HepG2 (cell line): ENCODE data around the gene ORM1.
"Not testable (repeated sequence)": the region's sequence is repeated elsewhere in the genome, so short reads cannot be mapped to it uniquely, and the experiment has no call there.

Experiments used
- CBFB ChIP-seq: sonication (generic); formaldehyde crosslinking; IDR thresholded peaks from 2 replicates; pipeline ENCODE4 v1.4.0; 2020; ENCODE audit warnings: missing genetic modification reagents
- CTCF ChIP-seq: sonication (generic); formaldehyde crosslinking; IDR thresholded peaks from 2 replicates; pipeline ENCODE4 v1.5.0; 2020; ENCODE audit warnings: mild to moderate bottlenecking, missing genetic modification reagents, moderate library complexity
- EZH2 ChIP-seq: conservative IDR thresholded peaks from 2 replicates; pipeline ENCODE4 v1.6.1; 2012; ENCODE audit warnings: mild to moderate bottlenecking, low read depth, low read length, moderate library complexity
- RFX3 ChIP-seq: IDR thresholded peaks from 2 replicates; pipeline ENCODE4 v1.6.1; 2016; ENCODE audit warnings: missing biosample characterization, missing genetic modification reagents
- SRF ChIP-seq: IDR thresholded peaks from 2 replicates; pipeline ENCODE4 v1.6.1; 2011; ENCODE audit warnings: mild to moderate bottlenecking, low read depth, low read length, moderate library complexity
- TCF7L2 ChIP-seq: IDR thresholded peaks from 2 replicates; pipeline ENCODE4 v1.6.1; 2011; ENCODE audit warnings: mild to moderate bottlenecking, low read depth, low read length, moderate library complexity
- USF2 ChIP-seq, 2 experiments: sonication (generic) in 1 of 2; formaldehyde crosslinking in 1 of 2; IDR thresholded peaks; 2 replicates each; pipeline versions ENCODE4 v1.5.1 to v1.6.1; 2011 to 2020; ENCODE audit warnings: borderline replicate concordance in 1 of 2, low read depth in 1 of 2, low read length in 1 of 2, mild to moderate bottlenecking in 1 of 2, missing genetic modification reagents in 1 of 2, moderate library complexity in 1 of 2
- TF ChIP-seq, protein P1 (sequence below): sonication (generic); formaldehyde crosslinking; IDR thresholded peaks from 2 replicates; pipeline ENCODE4 v1.4.0; 2020; ENCODE audit warnings: missing genetic modification reagents
- TF ChIP-seq, protein P2 (sequence below): sonication (generic); formaldehyde crosslinking; IDR thresholded peaks from 2 replicates; pipeline ENCODE4 v1.5.0; 2020; ENCODE audit warnings: mild to moderate bottlenecking, missing genetic modification reagents, borderline replicate concordance

- TF ChIP-seq, protein P1, sequence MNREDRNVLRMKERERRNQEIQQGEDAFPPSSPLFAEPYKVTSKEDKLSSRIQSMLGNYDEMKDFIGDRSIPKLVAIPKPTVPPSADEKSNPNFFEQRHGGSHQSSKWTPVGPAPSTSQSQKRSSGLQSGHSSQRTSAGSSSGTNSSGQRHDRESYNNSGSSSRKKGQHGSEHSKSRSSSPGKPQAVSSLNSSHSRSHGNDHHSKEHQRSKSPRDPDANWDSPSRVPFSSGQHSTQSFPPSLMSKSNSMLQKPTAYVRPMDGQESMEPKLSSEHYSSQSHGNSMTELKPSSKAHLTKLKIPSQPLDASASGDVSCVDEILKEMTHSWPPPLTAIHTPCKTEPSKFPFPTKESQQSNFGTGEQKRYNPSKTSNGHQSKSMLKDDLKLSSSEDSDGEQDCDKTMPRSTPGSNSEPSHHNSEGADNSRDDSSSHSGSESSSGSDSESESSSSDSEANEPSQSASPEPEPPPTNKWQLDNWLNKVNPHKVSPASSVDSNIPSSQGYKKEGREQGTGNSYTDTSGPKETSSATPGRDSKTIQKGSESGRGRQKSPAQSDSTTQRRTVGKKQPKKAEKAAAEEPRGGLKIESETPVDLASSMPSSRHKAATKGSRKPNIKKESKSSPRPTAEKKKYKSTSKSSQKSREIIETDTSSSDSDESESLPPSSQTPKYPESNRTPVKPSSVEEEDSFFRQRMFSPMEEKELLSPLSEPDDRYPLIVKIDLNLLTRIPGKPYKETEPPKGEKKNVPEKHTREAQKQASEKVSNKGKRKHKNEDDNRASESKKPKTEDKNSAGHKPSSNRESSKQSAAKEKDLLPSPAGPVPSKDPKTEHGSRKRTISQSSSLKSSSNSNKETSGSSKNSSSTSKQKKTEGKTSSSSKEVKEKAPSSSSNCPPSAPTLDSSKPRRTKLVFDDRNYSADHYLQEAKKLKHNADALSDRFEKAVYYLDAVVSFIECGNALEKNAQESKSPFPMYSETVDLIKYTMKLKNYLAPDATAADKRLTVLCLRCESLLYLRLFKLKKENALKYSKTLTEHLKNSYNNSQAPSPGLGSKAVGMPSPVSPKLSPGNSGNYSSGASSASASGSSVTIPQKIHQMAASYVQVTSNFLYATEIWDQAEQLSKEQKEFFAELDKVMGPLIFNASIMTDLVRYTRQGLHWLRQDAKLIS (CRISPR knock-in tag), result not testable (repeated sequence)
- not testable (repeated sequence) for TF ChIP-seq EZH2; RFX3 (CRISPR knock-in tag); SRF; TCF7L2; USF2 (IDR thresholded peaks at IDR 0.05; ENCODE audit: low read depth, low read length); USF2 (CRISPR knock-in tag; IDR thresholded peaks at IDR 0.05; ENCODE audit: borderline replicate concordance); CBFB; CTCF (CRISPR knock-in tag)
- TF ChIP-seq, protein P2, sequence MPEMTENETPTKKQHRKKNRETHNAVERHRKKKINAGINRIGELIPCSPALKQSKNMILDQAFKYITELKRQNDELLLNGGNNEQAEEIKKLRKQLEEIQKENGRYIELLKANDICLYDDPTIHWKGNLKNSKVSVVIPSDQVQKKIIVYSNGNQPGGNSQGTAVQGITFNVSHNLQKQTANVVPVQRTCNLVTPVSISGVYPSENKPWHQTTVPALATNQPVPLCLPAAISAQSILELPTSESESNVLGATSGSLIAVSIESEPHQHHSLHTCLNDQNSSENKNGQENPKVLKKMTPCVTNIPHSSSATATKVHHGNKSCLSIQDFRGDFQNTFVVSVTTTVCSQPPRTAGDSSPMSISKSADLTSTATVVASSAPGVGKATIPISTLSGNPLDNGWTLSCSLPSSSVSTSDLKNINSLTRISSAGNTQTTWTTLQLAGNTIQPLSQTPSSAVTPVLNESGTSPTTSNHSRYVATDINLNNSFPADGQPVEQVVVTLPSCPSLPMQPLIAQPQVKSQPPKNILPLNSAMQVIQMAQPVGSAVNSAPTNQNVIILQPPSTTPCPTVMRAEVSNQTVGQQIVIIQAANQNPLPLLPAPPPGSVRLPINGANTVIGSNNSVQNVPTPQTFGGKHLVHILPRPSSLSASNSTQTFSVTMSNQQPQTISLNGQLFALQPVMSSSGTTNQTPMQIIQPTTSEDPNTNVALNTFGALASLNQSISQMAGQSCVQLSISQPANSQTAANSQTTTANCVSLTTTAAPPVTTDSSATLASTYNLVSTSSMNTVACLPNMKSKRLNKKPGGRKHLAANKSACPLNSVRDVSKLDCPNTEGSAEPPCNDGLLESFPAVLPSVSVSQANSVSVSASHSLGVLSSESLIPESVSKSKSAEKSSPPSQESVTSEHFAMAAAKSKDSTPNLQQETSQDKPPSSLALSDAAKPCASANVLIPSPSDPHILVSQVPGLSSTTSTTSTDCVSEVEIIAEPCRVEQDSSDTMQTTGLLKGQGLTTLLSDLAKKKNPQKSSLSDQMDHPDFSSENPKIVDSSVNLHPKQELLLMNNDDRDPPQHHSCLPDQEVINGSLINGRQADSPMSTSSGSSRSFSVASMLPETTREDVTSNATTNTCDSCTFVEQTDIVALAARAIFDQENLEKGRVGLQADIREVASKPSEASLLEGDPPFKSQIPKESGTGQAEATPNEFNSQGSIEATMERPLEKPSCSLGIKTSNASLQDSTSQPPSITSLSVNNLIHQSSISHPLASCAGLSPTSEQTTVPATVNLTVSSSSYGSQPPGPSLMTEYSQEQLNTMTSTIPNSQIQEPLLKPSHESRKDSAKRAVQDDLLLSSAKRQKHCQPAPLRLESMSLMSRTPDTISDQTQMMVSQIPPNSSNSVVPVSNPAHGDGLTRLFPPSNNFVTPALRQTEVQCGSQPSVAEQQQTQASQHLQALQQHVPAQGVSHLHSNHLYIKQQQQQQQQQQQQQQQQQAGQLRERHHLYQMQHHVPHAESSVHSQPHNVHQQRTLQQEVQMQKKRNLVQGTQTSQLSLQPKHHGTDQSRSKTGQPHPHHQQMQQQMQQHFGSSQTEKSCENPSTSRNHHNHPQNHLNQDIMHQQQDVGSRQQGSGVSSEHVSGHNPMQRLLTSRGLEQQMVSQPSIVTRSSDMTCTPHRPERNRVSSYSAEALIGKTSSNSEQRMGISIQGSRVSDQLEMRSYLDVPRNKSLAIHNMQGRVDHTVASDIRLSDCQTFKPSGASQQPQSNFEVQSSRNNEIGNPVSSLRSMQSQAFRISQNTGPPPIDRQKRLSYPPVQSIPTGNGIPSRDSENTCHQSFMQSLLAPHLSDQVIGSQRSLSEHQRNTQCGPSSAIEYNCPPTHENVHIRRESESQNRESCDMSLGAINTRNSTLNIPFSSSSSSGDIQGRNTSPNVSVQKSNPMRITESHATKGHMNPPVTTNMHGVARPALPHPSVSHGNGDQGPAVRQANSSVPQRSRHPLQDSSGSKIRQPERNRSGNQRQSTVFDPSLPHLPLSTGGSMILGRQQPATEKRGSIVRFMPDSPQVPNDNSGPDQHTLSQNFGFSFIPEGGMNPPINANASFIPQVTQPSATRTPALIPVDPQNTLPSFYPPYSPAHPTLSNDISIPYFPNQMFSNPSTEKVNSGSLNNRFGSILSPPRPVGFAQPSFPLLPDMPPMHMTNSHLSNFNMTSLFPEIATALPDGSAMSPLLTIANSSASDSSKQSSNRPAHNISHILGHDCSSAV (CRISPR knock-in tag), result not testable (repeated sequence)
Observed at GRCh38 chr9:114322831-114323531, at the start of gene ORM1.
